Stimulated activated CD8-positive, alpha-beta memory T cell treated with anti-CD3 and anti-CD28 coated beads, Interleukin-7, amount 100 ng/mL, for 1 hour (primary cell): ENCODE results near the gene SIGLEC7.

Experiments
- DNase-seq, 2 donors: peaks; one replicate each; pipeline ENCODE4 v3.0.0-alpha.2; 2020; ENCODE audit warnings: low read depth in 2 of 2

The SIGLEC7 gene

GRCh38 chr19:51168564-51169282 is 26.6 kb downstream of the SIGLEC7 start:
- DNase-seq: no peak

- DNase-seq: peak; percentile 30 to 45
These were observed 27.3 kb downstream of the SIGLEC7 start for GRCh38 chr19:51169283-51169918.

GRCh38 chr19:51172223-51172622 is 30.1 kb downstream of the SIGLEC7 start:
- DNase-seq: no peak

GRCh38 chr19:51173681-51174080 is 31.6 kb downstream of the SIGLEC7 start:
- no peak for DNase-seq

DNA sequence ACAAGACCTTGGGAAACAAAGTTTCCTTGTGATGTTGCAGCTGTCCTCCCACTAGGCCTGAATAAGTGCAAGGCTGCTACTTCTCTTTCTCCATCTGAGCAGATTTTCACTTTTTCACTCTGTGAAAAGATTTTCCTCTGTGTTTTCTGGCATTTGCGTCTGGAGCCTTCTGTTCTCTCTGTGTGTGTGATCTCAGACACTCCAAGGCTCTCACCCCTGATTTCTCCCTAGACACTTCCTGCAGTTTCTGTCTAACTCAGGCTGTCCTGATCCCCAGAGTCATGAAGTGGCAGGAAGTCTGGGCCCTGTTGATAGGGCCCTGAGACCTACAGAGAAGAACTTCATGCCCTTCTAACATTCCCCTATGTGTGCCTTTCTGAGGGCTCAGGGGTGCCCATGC is 37.2 kb downstream of the SIGLEC7 start:
- no peak for DNase-seq

DNA sequence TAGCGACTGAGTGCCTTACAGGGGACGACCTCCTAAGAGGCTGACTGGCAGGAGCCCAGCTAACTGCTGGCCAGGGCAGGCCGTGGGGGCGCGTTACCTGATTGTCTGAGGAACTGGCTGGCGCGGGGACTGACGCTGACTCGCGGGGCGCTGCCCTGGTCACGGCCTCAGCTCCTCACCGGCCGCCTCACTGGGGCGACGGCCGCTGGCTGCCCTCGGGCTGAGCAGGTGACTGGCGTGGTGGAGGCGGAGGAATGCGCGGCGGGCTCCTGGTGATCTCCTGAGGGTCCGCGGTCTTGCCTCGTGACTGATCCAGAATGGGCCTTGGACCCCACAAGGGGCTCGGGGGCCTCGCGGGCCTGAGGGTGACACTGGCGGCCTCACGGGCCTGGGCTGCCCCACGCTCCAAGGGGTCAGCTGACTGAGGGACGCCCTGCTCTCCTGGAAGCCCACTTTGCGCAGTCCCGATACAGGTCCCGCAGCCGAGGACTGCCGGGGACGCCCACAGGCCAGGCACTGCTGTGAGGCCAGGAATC is 39.3 kb downstream of the SIGLEC7 start:
- no peak for DNase-seq

GRCh38 chr19:51181913-51182419 is 39.9 kb downstream of the SIGLEC7 start:
- DNase-seq: no peak

- no peak for DNase-seq
These were observed 41.5 kb downstream of the SIGLEC7 start for GRCh38 chr19:51183629-51184028.

GRCh38 chr19:51185069-51185867 is 43.2 kb downstream of the SIGLEC7 start:
- no peak for DNase-seq

DNA sequence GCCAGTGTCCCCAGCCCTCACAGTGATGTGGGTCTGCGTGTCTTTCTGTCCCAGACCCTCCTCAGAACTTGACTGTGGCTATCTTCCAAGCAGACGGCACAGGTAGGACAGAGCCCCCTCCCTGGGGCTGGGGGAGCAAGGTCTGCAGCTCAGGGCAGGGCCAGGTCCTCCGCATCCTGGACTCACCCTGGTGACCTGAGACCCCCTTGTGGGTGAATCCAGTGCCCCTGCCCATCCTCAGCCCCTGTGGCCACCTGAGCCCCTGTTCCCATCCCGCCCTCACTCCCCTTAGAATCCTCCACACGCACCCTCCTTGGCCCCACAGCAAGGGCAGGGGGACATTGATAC is 43.7 kb downstream of the SIGLEC7 start:
- no peak for DNase-seq

- no peak for DNase-seq
These were observed 44.2 kb downstream of the SIGLEC7 start for GRCh38 chr19:51186323-51186722.

DNA sequence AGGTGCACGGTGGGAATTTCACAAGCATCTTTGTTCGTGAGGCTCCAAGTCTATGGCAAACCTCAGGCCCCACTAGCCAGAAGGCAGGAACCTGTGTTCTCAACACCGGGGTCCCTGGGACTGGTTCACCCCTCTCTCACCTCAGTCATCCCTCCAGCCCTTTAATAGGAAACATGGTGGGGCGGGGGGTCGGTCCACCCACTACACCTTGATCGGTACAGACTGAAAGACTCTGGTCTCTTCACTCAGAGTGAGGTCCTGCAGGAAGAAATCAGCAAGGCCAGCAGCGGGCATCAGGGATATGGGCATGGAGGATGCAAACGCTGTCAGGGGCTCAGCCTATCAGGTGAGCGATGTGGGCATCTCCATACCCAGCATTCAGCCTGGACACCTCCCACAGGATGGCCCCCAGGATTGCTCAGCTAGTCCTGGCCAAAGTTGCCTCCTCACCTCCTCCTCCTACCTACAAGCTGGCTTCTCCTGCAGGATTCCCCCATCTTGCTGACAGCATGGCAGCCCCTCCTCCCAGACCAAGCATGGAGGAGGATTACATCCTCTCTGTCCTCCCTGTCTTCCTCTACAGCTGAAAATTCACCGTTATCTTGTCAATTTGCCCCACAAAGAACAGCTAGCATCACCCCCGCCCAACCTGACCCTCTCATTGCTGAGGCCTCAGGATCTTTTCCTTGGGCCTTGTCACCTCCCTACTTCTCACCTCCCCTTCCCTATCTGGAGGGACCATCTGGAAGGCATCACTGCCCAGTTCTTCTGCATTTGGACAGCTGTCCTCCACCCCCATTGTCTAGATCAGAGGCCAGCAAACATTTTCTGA is 45.5 kb downstream of the SIGLEC7 start:
- no peak for DNase-seq

GRCh38 chr19:51188227-51188559 is 46.1 kb downstream of the SIGLEC7 start:
- no peak for DNase-seq

GRCh38 chr19:51192689-51193088 is 50.6 kb downstream of the SIGLEC7 start:
- DNase-seq: no peak

GRCh38 chr19:51194527-51195315 is 52.6 kb downstream of the SIGLEC7 start:
- no peak for DNase-seq

DNA sequence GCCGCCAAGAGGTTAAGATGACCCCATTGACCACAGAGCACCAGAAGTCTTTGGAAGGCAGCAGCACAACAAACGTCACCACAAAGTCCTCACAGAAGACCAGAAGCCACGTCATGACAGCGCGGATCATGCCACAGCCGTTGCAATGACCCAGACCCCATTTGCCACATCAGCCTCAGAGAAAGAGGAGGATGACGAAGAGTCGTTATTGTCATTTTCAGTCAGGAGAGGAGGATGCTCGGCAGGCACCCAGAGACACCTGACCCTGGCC is 53.1 kb downstream of the SIGLEC7 start:
- DNase-seq: no peak

DNA sequence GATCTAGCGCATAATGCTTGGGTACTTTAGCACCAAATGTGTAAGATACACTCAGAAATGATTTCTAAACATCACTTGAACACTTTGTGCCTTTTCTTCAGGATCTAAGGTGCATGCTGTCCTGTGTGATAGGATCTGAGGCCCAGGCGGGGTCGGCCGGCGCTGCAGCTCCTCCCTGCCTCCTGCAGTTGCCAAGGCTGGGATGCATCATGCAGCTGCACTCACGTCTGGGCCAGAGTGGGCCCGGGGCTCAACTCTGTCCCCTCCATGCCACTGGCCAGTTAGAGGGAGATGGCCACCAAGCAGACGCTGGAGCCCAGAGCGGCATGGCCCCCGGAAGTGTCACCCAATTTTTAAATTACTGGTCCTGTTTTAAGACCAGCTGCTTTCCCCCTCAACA is 53.5 kb downstream of the SIGLEC7 start:
- no peak for DNase-seq

DNA sequence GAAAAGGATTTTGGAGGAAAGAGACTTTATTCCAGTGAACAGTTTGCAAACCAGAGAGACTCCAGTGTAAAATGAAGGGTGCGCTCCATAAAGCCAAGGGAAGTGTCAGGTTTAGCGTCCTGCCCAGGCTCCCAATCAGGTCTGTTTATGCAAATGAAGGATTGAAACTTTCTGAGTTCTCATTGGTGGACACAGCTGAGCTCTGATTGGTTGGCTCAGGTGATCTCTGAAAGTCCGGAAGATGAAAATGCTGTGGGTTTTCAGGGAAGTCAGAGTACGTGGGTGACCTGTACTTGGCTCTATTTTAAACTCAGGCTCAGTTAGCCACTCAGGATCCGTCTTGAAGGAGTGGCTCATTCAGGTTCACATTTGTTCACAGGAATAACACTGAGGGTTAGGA is 54.1 kb downstream of the SIGLEC7 start:
- no peak for DNase-seq

DNA sequence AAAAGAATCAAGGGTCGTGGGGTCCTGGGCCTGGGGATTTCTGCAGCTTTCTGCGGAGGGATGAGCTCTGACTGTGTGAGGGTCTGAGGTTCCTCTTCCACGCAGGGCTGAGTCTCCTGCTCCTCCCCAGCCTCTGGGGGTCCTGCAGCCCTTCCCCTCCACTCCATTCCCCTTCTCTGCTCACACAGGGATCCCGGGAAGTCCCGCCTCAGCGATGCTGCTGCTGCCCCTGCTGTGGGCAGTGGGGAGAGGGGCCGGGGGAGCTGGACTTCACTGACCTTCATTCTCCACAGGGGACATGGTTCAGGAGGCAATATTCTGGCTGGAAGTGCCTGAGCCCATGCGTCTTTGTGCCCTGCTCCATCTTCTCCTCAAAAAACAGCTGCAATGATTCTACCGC is 56.5 kb downstream of the SIGLEC7 start:
- no peak for DNase-seq

DNA sequence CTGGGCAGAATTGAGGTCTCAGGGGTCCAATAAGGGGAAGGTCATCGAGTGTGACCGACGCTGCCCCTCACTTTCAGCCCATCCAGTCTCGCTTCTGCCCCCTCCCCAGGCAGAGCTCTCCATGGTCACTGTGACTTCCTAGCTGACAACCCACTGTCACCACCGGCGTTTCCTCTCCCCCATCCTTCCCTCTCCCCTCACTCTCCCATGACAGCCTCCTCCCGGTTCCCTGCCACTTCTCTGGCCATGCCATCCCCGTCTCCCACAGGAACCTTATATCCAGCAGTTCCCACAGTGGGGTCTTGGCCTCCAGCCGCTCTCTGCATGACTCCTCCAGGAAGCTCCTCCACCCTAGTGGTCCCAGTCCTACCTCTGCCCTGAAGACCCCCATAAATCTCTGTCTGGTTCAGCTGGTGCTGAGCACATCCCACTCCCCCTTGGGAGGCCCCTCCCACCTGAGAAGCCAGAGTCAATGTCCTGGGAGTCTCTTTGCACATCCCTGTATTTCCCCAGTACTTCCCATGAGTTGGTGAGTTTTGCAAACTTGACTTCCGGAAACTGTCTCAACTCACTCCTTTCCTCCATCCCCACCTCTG is 58.1 kb downstream of the SIGLEC7 start:
- no peak for DNase-seq

DNA sequence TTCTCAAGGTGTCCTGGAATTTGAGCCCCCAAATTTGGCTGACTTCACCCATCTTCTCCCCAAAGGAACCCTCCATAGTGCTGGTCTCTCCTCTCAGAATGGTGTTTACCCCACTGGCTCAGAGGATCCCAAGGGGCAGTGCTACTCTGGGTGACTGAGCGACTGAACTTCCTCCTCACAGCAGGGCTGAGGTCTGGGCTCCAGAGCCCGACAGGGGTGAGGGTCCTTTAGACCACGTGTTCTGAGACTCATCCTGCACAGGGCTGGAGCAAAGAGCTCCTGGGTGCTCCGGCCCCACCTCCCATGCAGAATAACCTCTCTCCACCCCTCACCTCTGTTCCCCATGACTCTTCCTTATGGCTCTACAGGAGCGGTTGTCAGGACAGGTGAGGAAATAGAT is 59.6 kb downstream of the SIGLEC7 start:
- DNase-seq: no peak
